GM18505 (cell line): ENCODE results near the gene SPRY4.

Experiments used
- ATAC-seq: cut with Tn5 transposase; IDR thresholded peaks from one replicate; pipeline ENCODE4 v1.9.1; 2021; ENCODE audit not compliant: unreplicated experiment
- POLR2A ChIP-seq: IDR thresholded peaks from 4 replicates; pipeline ENCODE4 v1.6.1; 2011; ENCODE audit warnings: borderline replicate concordance; ENCODE audit not compliant: insufficient read depth, insufficient read length; ENCODE audit errors: extremely low read depth

SPRY4 gene

GRCh38 chr5:142316051-142316450, 8.8 kb downstream of the SPRY4 start:
- no peak for ATAC-seq
- TF ChIP-seq POLR2A = no peak

- no peak for ATAC-seq
These were observed 9.5 kb downstream of the SPRY4 start for GRCh38 chr5:142315096-142315900.

GRCh38 chr5:142314606-142315005, 10.2 kb downstream of the SPRY4 start:
- no peak for ATAC-seq
- no peak for TF ChIP-seq POLR2A

More at GRCh38 chr5:142315096-142315900, 9.5 kb downstream of the SPRY4 start:
- TF ChIP-seq POLR2A = no peak

GRCh38 chr5:142314109-142314508, 10.7 kb downstream of the SPRY4 start:
- no peak for TF ChIP-seq POLR2A
- ATAC-seq = no peak

- ATAC-seq = no peak
- TF ChIP-seq POLR2A = no peak
These were observed 11.1 kb downstream of the SPRY4 start for GRCh38 chr5:142313682-142314081.

- TF ChIP-seq POLR2A = no peak
- ATAC-seq = no peak
These were observed 11.5 kb downstream of the SPRY4 start for GRCh38 chr5:142313275-142313674.

- ATAC-seq = no peak
- TF ChIP-seq POLR2A = no peak
These were observed 12.4 kb downstream of the SPRY4 start for GRCh38 chr5:142312399-142312798.

- no peak for ATAC-seq
- TF ChIP-seq POLR2A = no peak
These were observed 13.1 kb downstream of the SPRY4 start for GRCh38 chr5:142311725-142312124.

- TF ChIP-seq POLR2A = no peak
- ATAC-seq = no peak
These were observed 14.0 kb downstream of the SPRY4 start for GRCh38 chr5:142310803-142311202.

GRCh38 chr5:142309747-142310318, 15.0 kb downstream of the SPRY4 start:
- no peak for TF ChIP-seq POLR2A

GRCh38 chr5:142308358-142308757, 16.5 kb downstream of the SPRY4 start:
- no peak for TF ChIP-seq POLR2A
- no peak for ATAC-seq

More at GRCh38 chr5:142309747-142310318, 15.0 kb downstream of the SPRY4 start:
- no peak for ATAC-seq

- no peak for TF ChIP-seq POLR2A
- no peak for ATAC-seq
These were observed 17.5 kb downstream of the SPRY4 start for GRCh38 chr5:142307146-142307890.

- no peak for TF ChIP-seq POLR2A
- ATAC-seq = no peak
These were observed 18.7 kb downstream of the SPRY4 start for GRCh38 chr5:142306077-142306502.

- no peak for ATAC-seq
- no peak for TF ChIP-seq POLR2A
These were observed 19.6 kb downstream of the SPRY4 start for GRCh38 chr5:142305211-142305610.

GRCh38 chr5:142304013-142304701, 20.7 kb downstream of the SPRY4 start:
- no peak for TF ChIP-seq POLR2A
- no peak for ATAC-seq
